MM.1S (cell line): Measurements from ENCODE around the gene GAK.

Source experiments
- EZH2 ChIP-seq: fragments of 300-600 bp; sonication (generic); optimal IDR thresholded peaks from 2 replicates; pipeline ENCODE3; 2017; ENCODE audit warnings: low read depth, mild to moderate bottlenecking, antibody characterized with exemption, low read length, mixed read lengths
- EZH2phosphoT487 ChIP-seq: fragments of 300-600 bp; sonication (generic); IDR thresholded peaks from 2 replicates; pipeline ENCODE4 v1.6.1; 2018; ENCODE audit warnings: antibody characterized with exemption, low read length
- TF ChIP-seq, protein P1 (sequence below): fragments of 300-600 bp; sonication (generic); IDR thresholded peaks from 2 replicates; pipeline ENCODE4 v1.5.1; 2016; ENCODE audit warnings: antibody characterized with exemption, low read length, mixed read lengths

DNA sequence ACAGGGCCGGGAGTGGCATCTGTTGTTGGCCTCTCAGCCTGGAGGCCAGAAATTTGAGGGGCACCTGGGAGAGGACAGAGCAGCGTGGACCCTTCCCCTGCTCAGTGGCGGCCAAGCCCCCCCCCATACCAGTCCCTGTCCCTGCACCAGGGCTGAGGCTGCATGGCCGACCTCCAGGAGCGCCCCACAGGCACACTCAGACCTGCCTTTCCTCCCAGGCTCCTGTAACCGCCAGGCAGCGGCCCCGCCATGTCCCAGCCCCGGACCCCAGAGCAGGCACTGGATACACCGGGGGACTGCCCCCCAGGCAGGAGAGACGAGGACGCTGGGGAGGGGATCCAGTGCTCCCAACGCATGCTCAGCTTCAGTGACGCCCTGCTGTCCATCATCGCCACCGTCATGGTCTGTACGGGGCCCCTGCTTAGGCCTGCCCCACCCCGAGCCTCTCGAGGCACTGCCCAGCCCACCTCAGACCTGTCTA, 15.4 kb upstream of the GAK start:
- TF ChIP-seq, protein P1, sequence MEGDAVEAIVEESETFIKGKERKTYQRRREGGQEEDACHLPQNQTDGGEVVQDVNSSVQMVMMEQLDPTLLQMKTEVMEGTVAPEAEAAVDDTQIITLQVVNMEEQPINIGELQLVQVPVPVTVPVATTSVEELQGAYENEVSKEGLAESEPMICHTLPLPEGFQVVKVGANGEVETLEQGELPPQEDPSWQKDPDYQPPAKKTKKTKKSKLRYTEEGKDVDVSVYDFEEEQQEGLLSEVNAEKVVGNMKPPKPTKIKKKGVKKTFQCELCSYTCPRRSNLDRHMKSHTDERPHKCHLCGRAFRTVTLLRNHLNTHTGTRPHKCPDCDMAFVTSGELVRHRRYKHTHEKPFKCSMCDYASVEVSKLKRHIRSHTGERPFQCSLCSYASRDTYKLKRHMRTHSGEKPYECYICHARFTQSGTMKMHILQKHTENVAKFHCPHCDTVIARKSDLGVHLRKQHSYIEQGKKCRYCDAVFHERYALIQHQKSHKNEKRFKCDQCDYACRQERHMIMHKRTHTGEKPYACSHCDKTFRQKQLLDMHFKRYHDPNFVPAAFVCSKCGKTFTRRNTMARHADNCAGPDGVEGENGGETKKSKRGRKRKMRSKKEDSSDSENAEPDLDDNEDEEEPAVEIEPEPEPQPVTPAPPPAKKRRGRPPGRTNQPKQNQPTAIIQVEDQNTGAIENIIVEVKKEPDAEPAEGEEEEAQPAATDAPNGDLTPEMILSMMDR, result no peak
- no peak for TF ChIP-seq EZH2
- TF ChIP-seq EZH2phosphoT487, result no peak
